GM12878 (cell line): Measurements from ENCODE around the gene SRSF12. TPM values are rescaled to one million over a fixed set of nuclear protein-coding genes. Genes with fewer than 3 reads are reported as not detected.

Experiments used
- ATAC-seq: fragments of 200-7000 bp; cut with Tn5 transposase; 3 replicates; pipeline ENCODE4 v1.9.1; 2020; ENCODE audit warnings: mild to moderate bottlenecking, moderate library complexity
- BruUV-seq: library from RNA; stranded (reverse); fragments of 400-500 nt; replicated peaks from 2 replicates; lab custom pipeline; 2021; lab: Mats Ljungman, UMichigan
- CTCF ChIA-PET: fragments of 300-600 bp; sonication (Branson Sonifier 250); formaldehyde crosslinking; extraction: SDS; loops from one replicate; lab custom pipeline; 2021; ENCODE audit warnings: inconsistent platforms; lab: Yijun Ruan, JAX
- POLR2A ChIA-PET: fragments of 350-600 bp; formaldehyde crosslinking; extraction: SDS; loops from one replicate; lab custom pipeline; 2021; ENCODE audit warnings: inconsistent platforms; lab: Charles Lee
- RAD21 ChIA-PET: fragments of 300-600 bp; sonication (Branson Sonifier 250); formaldehyde crosslinking; loops from one replicate; lab custom pipeline; 2023; ENCODE audit warnings: antibody characterized with exemption; ENCODE audit not compliant: unreplicated experiment; lab: Charles Lee
- SMC1A ChIA-PET: fragments of 300-600 bp; sonication (Branson Sonifier 250); formaldehyde crosslinking; loops from one replicate; lab custom pipeline; 2023; ENCODE audit not compliant: unreplicated experiment, uncharacterized antibody; lab: Charles Lee
- DNase-seq: peaks from one replicate; pipeline ENCODE4 v3.0.0-alpha.2; 2011; ENCODE audit warnings: low read depth, low spot score
- FAIRE-seq: peaks from 3 replicates; lab custom pipeline; 2011; peaks lifted over from hg19 to GRCh38; lab: Jason Lieb, UNC
- H2AFZ ChIP-seq: 2 replicates; pipeline ENCODE4 v1.6.0; 2011; ENCODE audit warnings: low read depth, low read length, control low read depth; ENCODE audit not compliant: control insufficient read depth
- H3K27ac ChIP-seq: 2 replicates; pipeline ENCODE4 v1.5.1; 2011; ENCODE audit warnings: control low read depth; ENCODE audit not compliant: control insufficient read depth, insufficient read depth
- H3K27me3 ChIP-seq, 2 experiments: replicated peaks in 1 of 2; 2 replicates each; pipeline versions ENCODE4 v1.6.0 to v1.6.1; 2011; ENCODE audit warnings: low read length in 1 of 2; ENCODE audit not compliant: control insufficient read depth in 2 of 2, insufficient read depth in 2 of 2
- H3K36me3 ChIP-seq, 2 experiments: 2 replicates each; pipeline ENCODE4 v1.5.1; 2011; ENCODE audit warnings: low read length in 1 of 2; ENCODE audit not compliant: control insufficient read depth in 2 of 2, insufficient read depth in 2 of 2
- H3K4me1 ChIP-seq: 2 replicates; pipeline ENCODE4 v1.6.1; 2011; ENCODE audit warnings: mild to moderate bottlenecking, low read length, moderate library complexity, mixed read lengths; ENCODE audit not compliant: control insufficient read depth, insufficient read depth
- H3K4me2 ChIP-seq: 2 replicates; pipeline ENCODE4 v1.6.0; 2011; ENCODE audit warnings: control low read depth; ENCODE audit not compliant: control insufficient read depth, insufficient read depth
- H3K4me3 ChIP-seq: fragments of 200-600 bp; sonication (generic); 2 replicates; pipeline ENCODE4 v1.5.1; 2016
- H3K79me2 ChIP-seq: 2 replicates; pipeline ENCODE4 v1.6.0; 2011; ENCODE audit warnings: low read length; ENCODE audit not compliant: control insufficient read depth, insufficient read depth
- H3K9ac ChIP-seq: 2 replicates; pipeline ENCODE4 v1.8.0; 2011; ENCODE audit warnings: low read length, control low read depth, mixed read lengths; ENCODE audit not compliant: control insufficient read depth, insufficient read depth
- H3K9me3 ChIP-seq: replicated peaks from 3 replicates; pipeline ENCODE4 v1.5.1; 2011; ENCODE audit warnings: mild to moderate bottlenecking, low read length; ENCODE audit not compliant: control insufficient read depth, insufficient read depth
- H4K20me1 ChIP-seq: 2 replicates; pipeline ENCODE4 v1.6.0; 2011; ENCODE audit not compliant: control insufficient read depth, insufficient read depth
- BCLAF1 ChIP-seq: fragments of 450-650 bp; IDR thresholded peaks from 2 replicates; pipeline ENCODE4 v1.6.1; 2017; ENCODE audit warnings: antibody characterized with exemption, mild to moderate bottlenecking, moderate library complexity
- CHD2 ChIP-seq: IDR thresholded peaks from 2 replicates; pipeline ENCODE4 v1.6.1; 2011; ENCODE audit warnings: low read depth, low read length, improper control_type of control experiment, borderline replicate concordance
- CREM ChIP-seq: IDR thresholded peaks from 2 replicates; pipeline ENCODE4 v1.6.1; 2014; ENCODE audit warnings: antibody characterized with exemption, low read depth
- EED ChIP-seq: sonication (generic); IDR thresholded peaks from 2 replicates; pipeline ENCODE4 v1.6.1; 2016; ENCODE audit warnings: antibody characterized with exemption, low read depth
- JUNB ChIP-seq: IDR thresholded peaks from 2 replicates; pipeline ENCODE4 v1.6.1; 2016; ENCODE audit warnings: antibody characterized with exemption, mild to moderate bottlenecking
- KAT2A ChIP-seq: conservative IDR thresholded peaks from 2 replicates; pipeline ENCODE4 v1.6.1; 2011; ENCODE audit warnings: low read depth, low read length; ENCODE audit not compliant: control insufficient read depth
- MEF2B ChIP-seq: fragments of 450-650 bp; IDR thresholded peaks from 2 replicates; pipeline ENCODE4 v1.6.1; 2018; ENCODE audit warnings: mild to moderate bottlenecking, moderate library complexity; ENCODE audit not compliant: partially characterized antibody, poor library complexity, severe bottlenecking
- PAX5 ChIP-seq: IDR thresholded peaks from 2 replicates; pipeline ENCODE4 v1.6.1; 2011; ENCODE audit warnings: low read depth, low read length, borderline replicate concordance
- REST ChIP-seq: IDR thresholded peaks from 2 replicates; pipeline ENCODE4 v1.6.1; 2012; ENCODE audit warnings: mild to moderate bottlenecking, low read depth, low read length
- ZBTB40 ChIP-seq: fragments of 450-650 bp; IDR thresholded peaks from 2 replicates; pipeline ENCODE4 v1.6.1; 2016; ENCODE audit warnings: mild to moderate bottlenecking, moderate library complexity, borderline replicate concordance
- WGBS: methylation state at CpG from one replicate; pipeline ENCODE4 v1.1.6; 2016; ENCODE audit warnings: low lambda C conversion rate; ENCODE audit not compliant: insufficient replicate concordance, insufficient coverage; ENCODE audit errors: missing lambda C conversion rate; 5-methylcytosine and 5-hydroxymethylcytosine counted together
- in situ Hi-C: fragments of 300-500 bp; cut with MboI; formaldehyde crosslinking; loops from 9 replicates; pipeline ENCODE4 v1.14.3; 2018; ENCODE audit warnings: mixed read lengths
- intact Hi-C: fragments of 100-400 bp; cut with micrococcal nuclease; formaldehyde crosslinking; loops from one replicate; pipeline ENCODE4 v1.14.2; 2022; ENCODE audit not compliant: unreplicated experiment
- polyA plus RNA-seq, 11 experiments: library from polyadenylated mRNA; depleted of rRNA in 4 of 11; unstranded in 6 of 11; stranded (reverse) in 5 of 11; fragments of >200 nt; fragmentation: Nextera tagmentation in 4 of 11; fragmentation: Illumina TruSeq in 1 of 11; extraction: Ambion mirVana in 4 of 11; extraction: Trizol in 1 of 11; gene quantifications; 1 replicate in 1 of 11; 2 replicates in 10 of 11; pipeline versions ENCODE4 v1.2.1 to v1.2.3, GENCODE V29; 2011 to 2016; ENCODE audit warnings: inconsistent platforms in 2 of 11, missing spikeins in 2 of 11, low read depth in 1 of 11
- total RNA-seq, 4 experiments: library from RNA; depleted of rRNA in 3 of 4; stranded (reverse); fragments of >200 nt in 3 of 4; fragmentation: Illumina TruSeq in 1 of 4; extraction: Trizol in 1 of 4; gene quantifications; 2 replicates each; pipeline versions ENCODE4 v1.2.1 to v1.2.3, GENCODE V29; 2013 to 2021

Gene SRSF12
- total and polyA plus RNA-seq, 10 of the 15 experiments (the other 5 are each of a cell fraction or from before 2014, with no cell fraction given) = 0.03 to 0.23 TPM; not detected in 8

GRCh38 chr6:89146718-89147700 is 29.1 kb upstream of the SRSF12 start:
- Histone ChIP-seq H3K79me2 (peaks cover 13% of the 10 kb centered on the region), H3K4me1 (peaks cover 16% of the 10 kb centered on the region), H3K27ac (peak overlapping the region; percentile 75), H3K27me3 (no peaks in the 10 kb centered on the region), H3K9ac (peak overlapping the region; percentile 80), H3K4me3 (peak overlapping the region; percentile 71), H3K9me3 (no peaks in the 10 kb centered on the region; the same call in 2 of the 3 replicates), H3K36me3 (no peaks in the 10 kb centered on the region), H2AFZ (peak overlapping the region; percentile 84), H3K4me2 (peak overlapping the region; percentile 96), H4K20me1 (no peaks in the 10 kb centered on the region)
- ChIA-PET SMC1A (interaction anchor here (0.8 to 6.1 kb wide), 7 partner anchors 21 to 264 kb away, joined by 3 to 37 read pairs (median 3); partner anchors contain the start of gene PNRC1), RAD21 (interaction anchor here (1.3 to 3.0 kb wide), 5 partner anchors 62 to 203 kb away, joined by 4 to 14 read pairs (median 7); partner anchors contain the start of gene PNRC1), CTCF (interaction anchor here (0.9 to 4.1 kb wide), 4 partner anchors 13 to 165 kb away, joined by 3 to 22 read pairs (median 5); partner anchors contain the start of gene PNRC1), POLR2A (interaction anchor here (0.6 to 5.2 kb wide), 8 partner anchors 12 to 1610 kb away, joined by 3 to 71 read pairs (median 3); partner anchors contain the start of genes PNRC1 and RNGTT)
- TSS peak; percentile 75 for BruUV-seq
- 25% methylated on average over 26 of the region's 26 CpGs for WGBS
- FAIRE-seq (peak; percentile 41), ATAC-seq (peak; percentile 60), DNase-seq (no peak)
- in situ Hi-C loops = no loop called here
- intact Hi-C loops = loop anchor here (1.0 to 5.0 kb wide), 2 partner anchors 66 to 205 kb away; partner anchors contain the start of gene UBE2J1
- TF ChIP-seq ZBTB40 (peak; percentile 28; the same call in 1 of the 2 replicates), CHD2 (no peak), MEF2B (peak; percentile 60), PAX5 (no peak), CREM (no peak), EED (0 out of 2 replicates have a peak, but pooled peaks have one; percentile 24), REST (no peak), JUNB (no peak), KAT2A (no peak), BCLAF1 (no peak)
